ENCODE data around the gene TBC1D24. TPM values are rescaled to one million over a fixed set of nuclear protein-coding genes. Genes with fewer than 3 reads are reported as not detected.
A peak's percentile ranks its signal among the peaks of the same experiment; 100 is the strongest.
"Not testable (repeated sequence)": the region's sequence is repeated elsewhere in the genome, so short reads cannot be mapped to it uniquely, and the experiment has no call there.

The TBC1D24 gene
- total and polyA plus RNA-seq, 4 experiments from 2014 or later: 1.3 to 13.7 (median 5.7) TPM

DNA sequence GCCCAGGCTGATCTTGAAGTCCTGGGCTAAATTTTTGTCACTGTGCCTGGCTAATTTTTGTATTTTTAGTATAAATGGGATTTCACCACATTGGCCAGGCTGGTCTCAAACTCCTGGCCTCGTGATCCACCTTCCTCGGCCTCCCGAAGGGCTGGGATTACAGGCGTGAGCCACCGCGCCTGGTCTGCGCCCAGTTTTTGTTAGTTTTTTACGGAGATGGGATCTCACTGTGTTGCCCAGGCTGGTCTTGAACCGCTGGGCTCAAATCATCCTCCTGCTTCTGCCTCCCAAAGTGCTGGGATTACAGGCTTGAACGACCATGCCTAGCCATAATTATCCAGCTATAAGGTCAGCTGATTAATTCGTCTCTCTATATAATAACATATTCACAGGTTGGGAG is 59.0 kb downstream of the TBC1D24 start:
- peaks cover 8 to 45% (median 29%) of the 10 kb centered on the region in 4 donors for H3K4me1 Mint-ChIP-seq
- H3K36me3 Mint-ChIP-seq: peaks cover 0 to 22% of the 10 kb centered on the region in 2 donors
- Histone ChIP-seq H3K4me1 (ENCODE audit: insufficient read depth, low read length) (peaks cover 22% of the 10 kb centered on the region), H3K27ac (ENCODE audit: low read depth, low read length) (no peak overlapping the region), H3K36me3 (ENCODE audit: insufficient read depth, low read length) (peaks cover under 1% of the 10 kb centered on the region), H3K27me3 (ENCODE audit: insufficient read depth, low read length) (no peaks in the 10 kb centered on the region), H3K4me3 (ENCODE audit: low read length in 2 of 2) (no peak overlapping the region), H3K9me3 (ENCODE audit: control insufficient read depth in 1 of 2, low read length in 2 of 2) (no peaks in the 10 kb centered on the region)
- H3K4me3 Mint-ChIP-seq: peak overlapping the region; percentile 64 to 98 (median 78)
- intact Hi-C loops (cut with micrococcal nuclease): loop anchor here (2.0 to 10.0 kb wide), 3 partner anchors 73 to 762 kb away; partner anchors contain the start of genes ELOB, EME2, MRPS34 and NME3
- peaks cover 0 to 2% of the 10 kb centered on the region in 2 donors for H3K27me3 Mint-ChIP-seq
- H3K9me3 Mint-ChIP-seq: peaks cover 0 to 8% (median 0%) of the 10 kb centered on the region in 8 donors
- H3K27ac Mint-ChIP-seq: peak overlapping the region; percentile 83 to 100 (median 91)
- ChIA-PET POLR2A (ENCODE audit: partially characterized antibody) (interaction anchor here (1.7 kb wide), 1 partner anchor 20 kb away, joined by 7 read pairs; the partner anchor contains the start of gene ATP6V0C), CTCF (ENCODE audit: partially characterized antibody) (no interaction called here)
- no peak for DNase-seq

DNA sequence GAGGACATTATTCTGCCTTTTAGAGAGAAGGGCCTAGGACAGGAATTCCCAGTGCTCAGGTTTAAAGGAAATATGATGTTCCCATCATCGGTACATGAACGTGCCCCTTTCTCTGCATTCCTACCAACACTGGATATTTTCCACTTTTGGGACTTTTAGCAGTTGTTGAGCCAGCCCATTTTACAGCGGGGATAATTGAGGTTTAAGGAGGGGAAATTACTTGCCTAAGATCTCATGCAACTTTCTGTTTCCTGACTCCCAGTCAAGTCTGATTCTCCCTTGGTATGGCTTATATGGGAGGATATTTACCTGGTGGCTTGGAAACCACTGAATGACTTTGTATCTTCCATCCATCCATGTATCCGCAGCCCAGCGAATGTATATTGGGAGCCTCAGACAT is 59.4 kb downstream of the TBC1D24 start:
- H3K27me3 Mint-ChIP-seq; H3K36me3 ChIP-seq (ENCODE audit: insufficient read depth, low read length); DNase-seq; H3K9me3 Mint-ChIP-seq; CTCF ChIA-PET (ENCODE audit: partially characterized antibody); H3K27me3 ChIP-seq (ENCODE audit: insufficient read depth, low read length); H3K4me3 ChIP-seq (ENCODE audit: low read length in 2 of 2); H3K9me3 ChIP-seq (ENCODE audit: control insufficient read depth in 1 of 2, low read length in 2 of 2); H3K27ac ChIP-seq (ENCODE audit: low read depth, low read length): not testable (repeated sequence)
- Mint-ChIP-seq H3K36me3 (peaks cover under 1 to 23% of the 10 kb centered on the region in 2 donors), H3K4me1 (peaks cover 10 to 49% (median 33%) of the 10 kb centered on the region in 4 donors), H3K27ac (peak overlapping the region in 4 of 7 donors; percentile 91 to 100 (median 97)), H3K4me3 (peak overlapping the region in 4 of 8 donors; percentile 64 to 81 (median 78))
- intact Hi-C loops (cut with micrococcal nuclease): loop anchor here (5.0 to 10.0 kb wide), 2 partner anchors 240 to 762 kb away; partner anchors contain the start of genes ELOB, EME2, MRPS34 and NME3
- POLR2A ChIA-PET (ENCODE audit: partially characterized antibody): interaction anchor here (1.7 kb wide), 1 partner anchor 20 kb away, joined by 7 read pairs; the partner anchor contains the start of gene ATP6V0C
- H3K4me1 ChIP-seq (ENCODE audit: insufficient read depth, low read length): peaks cover 27% of the 10 kb centered on the region

DNA sequence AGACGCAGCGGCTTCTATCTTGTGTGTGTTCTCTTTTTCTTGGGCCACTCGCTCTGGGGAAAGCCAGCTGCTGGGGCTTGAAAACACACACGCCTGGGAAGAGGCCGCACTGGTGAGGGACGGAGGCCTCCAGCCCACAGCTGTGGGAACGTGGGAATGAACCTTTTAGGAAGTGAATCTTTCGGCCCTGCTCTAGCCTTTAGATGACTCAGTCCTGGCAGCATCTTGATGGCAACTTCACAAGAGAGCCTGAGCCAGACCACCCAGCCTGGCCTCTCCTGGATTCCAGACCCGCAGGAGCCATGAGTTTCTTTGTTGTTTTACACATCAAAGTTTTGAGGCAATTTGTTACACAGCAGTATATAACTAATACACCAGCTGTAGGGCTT is 60.7 kb downstream of the TBC1D24 start:
- no peak for DNase-seq
- ChIA-PET CTCF (ENCODE audit: partially characterized antibody) (interaction anchor here (0.5 kb wide), 1 partner anchor 886 kb away, joined by 3 read pairs; no protein-coding TSS in a partner anchor), POLR2A (ENCODE audit: partially characterized antibody) (interaction anchor here (1.7 to 3.5 kb wide), 3 partner anchors 15 to 22 kb away, joined by 7 to 38 read pairs (median 26); partner anchors contain the start of genes AMDHD2 and ATP6V0C)
- Mint-ChIP-seq H3K36me3 (peaks cover 3 to 25% of the 10 kb centered on the region in 2 donors), H3K9me3 (peaks cover 0 to 8% (median 0%) of the 10 kb centered on the region in 8 donors), H3K27me3 (peaks cover 0 to 2% of the 10 kb centered on the region in 2 donors), H3K27ac (peak overlapping the region in 1 of 7 donors; percentile 68), H3K4me3 (peak overlapping the region in 6 of 8 donors; percentile 23 to 63 (median 54)), H3K4me1 (peaks cover 16 to 62% (median 43%) of the 10 kb centered on the region in 4 donors)
- intact Hi-C loops (cut with micrococcal nuclease): loop anchor here (10.0 kb wide), 1 partner anchor 239 kb away; the partner anchor contains the start of gene ELOB
- no peak overlapping the region for H3K4me3 ChIP-seq (ENCODE audit: low read length in 2 of 2)
- no peaks in the 10 kb centered on the region for H3K27me3 ChIP-seq (ENCODE audit: insufficient read depth, low read length)
- no peaks in the 10 kb centered on the region for H3K9me3 ChIP-seq (ENCODE audit: control insufficient read depth in 1 of 2, low read length in 2 of 2)
- no peak overlapping the region for H3K27ac ChIP-seq (ENCODE audit: low read depth, low read length)
- H3K36me3 ChIP-seq (ENCODE audit: insufficient read depth, low read length): no peaks in the 10 kb centered on the region
- peaks cover 35% of the 10 kb centered on the region for H3K4me1 ChIP-seq (ENCODE audit: insufficient read depth, low read length)

DNA sequence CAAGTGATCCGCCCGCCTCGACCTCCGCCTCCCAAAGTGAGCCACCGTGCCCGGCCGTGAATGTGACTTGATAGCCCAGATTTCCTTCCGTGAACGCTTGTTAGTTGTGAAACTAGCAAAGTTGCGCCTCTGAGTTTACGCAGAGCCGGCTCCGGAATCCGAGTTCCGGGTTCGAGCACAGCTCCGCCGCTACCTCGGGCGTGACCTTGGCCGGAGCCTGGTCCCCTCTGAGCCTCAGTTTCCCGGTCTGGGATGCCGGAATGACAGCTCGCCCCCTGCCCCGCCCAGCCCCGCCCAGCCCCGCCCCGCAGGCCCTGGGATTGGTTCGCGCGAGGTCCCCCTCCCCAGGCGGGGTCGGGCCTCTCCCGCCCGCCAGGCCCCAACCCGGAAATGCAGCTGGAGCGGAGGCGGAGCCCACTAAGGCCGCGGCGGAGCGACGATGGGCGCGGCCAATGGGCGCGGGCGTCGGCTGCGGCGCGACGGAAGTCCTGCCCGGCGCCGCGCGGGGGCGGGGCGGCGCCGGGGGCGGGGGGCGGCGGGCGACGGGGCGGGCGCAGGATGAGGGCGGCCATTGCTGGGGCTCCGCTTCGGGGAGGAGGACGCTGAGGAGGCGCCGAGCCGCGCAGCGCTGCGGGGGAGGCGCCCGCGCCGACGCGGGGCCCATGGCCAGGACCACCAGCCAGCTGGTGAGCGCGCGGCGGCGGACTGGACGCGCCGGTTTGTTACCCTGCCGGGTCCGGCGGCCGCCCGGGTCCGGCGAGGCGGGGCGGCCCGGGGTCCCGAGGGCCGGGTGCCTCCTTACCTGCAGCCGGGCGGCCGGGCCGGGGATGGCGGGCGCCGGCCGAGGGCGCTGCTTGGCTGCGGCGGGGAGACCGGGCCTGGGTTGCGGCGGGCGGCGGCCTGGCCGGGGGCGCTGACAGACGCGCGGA is 62.8 kb downstream of the TBC1D24 start, which contains the start of gene PDPK1:
TSS of gene PDPK1 (plus strand) at position 571 of the 929 bp plus-strand sequence. CDS start at position 663, 92 bp downstream.
- H3K9me3 Mint-ChIP-seq: peaks cover 0 to 3% (median 0%) of the 10 kb centered on the region in 8 donors
- H3K9me3 ChIP-seq (ENCODE audit: control insufficient read depth in 1 of 2, low read length in 2 of 2): no peaks in the 10 kb centered on the region
- POLR2A ChIA-PET (ENCODE audit: partially characterized antibody): interaction anchor here (0.8 to 3.5 kb wide), 9 partner anchors 17 to 577 kb away, joined by 3 to 38 read pairs (median 4); partner anchors contain the start of genes AMDHD2, ATP6V0C, KCTD5 and PGP
- no peaks in the 10 kb centered on the region for H3K36me3 ChIP-seq (ENCODE audit: insufficient read depth, low read length)
- H3K27ac ChIP-seq (ENCODE audit: low read depth, low read length): peak within 1 kb of the TSS; percentile 64
- H3K27me3 ChIP-seq (ENCODE audit: insufficient read depth, low read length): no peaks in the 10 kb centered on the region
- H3K4me3 Mint-ChIP-seq: peak within 1 kb of the TSS; percentile 78 to 92 (median 88)
- DNase-seq: peak; percentile 93 to 97 (median 96)
- peak within 1 kb of the TSS; percentile 74 to 96 (median 92) for H3K27ac Mint-ChIP-seq
- intact Hi-C loops (cut with micrococcal nuclease): loop anchor here (1.0 to 10.0 kb wide), 2 partner anchors 24 to 237 kb away; partner anchors contain the start of genes ATP6V0C and ELOB
- peak within 1 kb of the TSS; percentile 63 to 65 for H3K4me3 ChIP-seq (ENCODE audit: low read length in 2 of 2)
- peaks cover 0 to 2% of the 10 kb centered on the region in 2 donors for H3K27me3 Mint-ChIP-seq
- H3K4me1 ChIP-seq (ENCODE audit: insufficient read depth, low read length): peaks cover 37% of the 10 kb centered on the region
- peaks cover 3 to 20% of the 10 kb centered on the region in 2 donors for H3K36me3 Mint-ChIP-seq
- H3K4me1 Mint-ChIP-seq: peaks cover 27 to 66% (median 46%) of the 10 kb centered on the region in 4 donors
- CTCF ChIA-PET (ENCODE audit: partially characterized antibody): interaction anchor here (1.1 kb wide), 1 partner anchor 397 kb away, joined by 3 read pairs; no protein-coding TSS in a partner anchor

DNA sequence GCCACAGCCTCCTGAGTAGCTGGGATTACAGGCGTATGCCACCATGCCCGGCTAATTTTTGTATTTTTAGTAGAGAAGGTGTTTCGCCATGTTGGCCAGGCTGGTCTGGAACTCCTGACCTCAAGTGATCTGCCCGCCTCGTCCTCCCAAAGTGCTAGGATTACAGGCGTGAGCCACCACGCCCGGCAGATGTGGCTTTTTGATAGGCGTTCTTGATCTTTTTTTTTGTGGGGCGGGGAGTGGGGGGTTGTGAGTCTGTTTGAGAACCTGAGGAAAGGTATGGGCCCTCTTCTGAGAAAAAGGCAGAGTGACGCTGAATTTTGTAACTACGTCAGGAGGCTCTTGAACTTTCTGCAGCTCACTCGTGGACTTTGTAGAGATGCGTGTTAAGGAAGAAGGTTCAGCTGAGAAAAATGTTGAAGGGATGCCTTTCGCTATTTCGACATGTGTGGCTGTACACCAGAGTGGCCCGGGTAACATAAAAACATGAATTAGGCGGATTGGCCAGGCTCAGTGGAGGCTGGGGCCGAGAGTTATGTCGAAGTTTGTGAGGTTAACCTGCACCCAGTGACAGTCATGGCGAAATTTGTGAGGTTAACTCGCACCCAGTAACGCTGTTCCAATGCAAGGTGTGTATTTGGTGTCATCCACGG is 64.4 kb downstream of the TBC1D24 start:
- CTCF ChIA-PET (ENCODE audit: partially characterized antibody); H3K9me3 Mint-ChIP-seq; H3K27me3 Mint-ChIP-seq; H3K27ac ChIP-seq (ENCODE audit: low read depth, low read length); H3K4me3 ChIP-seq (ENCODE audit: low read length in 2 of 2); H3K9me3 ChIP-seq (ENCODE audit: control insufficient read depth in 1 of 2, low read length in 2 of 2); H3K36me3 ChIP-seq (ENCODE audit: insufficient read depth, low read length); H3K27me3 ChIP-seq (ENCODE audit: insufficient read depth, low read length); DNase-seq: not testable (repeated sequence)
- intact Hi-C loops (cut with micrococcal nuclease): loop anchor here (10.0 kb wide), 1 partner anchor 235 kb away; the partner anchor contains the start of gene ELOB
- POLR2A ChIA-PET (ENCODE audit: partially characterized antibody): interaction anchor here (3.4 kb wide), 1 partner anchor 25 kb away, joined by 26 read pairs; the partner anchor contains the start of gene ATP6V0C
- H3K36me3 Mint-ChIP-seq: peaks cover 3 to 17% of the 10 kb centered on the region in 2 donors
- peak overlapping the region in 5 of 7 donors; percentile 66 to 83 (median 73) for H3K27ac Mint-ChIP-seq
- peaks cover 34% of the 10 kb centered on the region for H3K4me1 ChIP-seq (ENCODE audit: insufficient read depth, low read length)
- peak overlapping the region; percentile 77 to 88 (median 86) for H3K4me3 Mint-ChIP-seq
- H3K4me1 Mint-ChIP-seq: peaks cover 27 to 59% (median 42%) of the 10 kb centered on the region in 4 donors

DNA sequence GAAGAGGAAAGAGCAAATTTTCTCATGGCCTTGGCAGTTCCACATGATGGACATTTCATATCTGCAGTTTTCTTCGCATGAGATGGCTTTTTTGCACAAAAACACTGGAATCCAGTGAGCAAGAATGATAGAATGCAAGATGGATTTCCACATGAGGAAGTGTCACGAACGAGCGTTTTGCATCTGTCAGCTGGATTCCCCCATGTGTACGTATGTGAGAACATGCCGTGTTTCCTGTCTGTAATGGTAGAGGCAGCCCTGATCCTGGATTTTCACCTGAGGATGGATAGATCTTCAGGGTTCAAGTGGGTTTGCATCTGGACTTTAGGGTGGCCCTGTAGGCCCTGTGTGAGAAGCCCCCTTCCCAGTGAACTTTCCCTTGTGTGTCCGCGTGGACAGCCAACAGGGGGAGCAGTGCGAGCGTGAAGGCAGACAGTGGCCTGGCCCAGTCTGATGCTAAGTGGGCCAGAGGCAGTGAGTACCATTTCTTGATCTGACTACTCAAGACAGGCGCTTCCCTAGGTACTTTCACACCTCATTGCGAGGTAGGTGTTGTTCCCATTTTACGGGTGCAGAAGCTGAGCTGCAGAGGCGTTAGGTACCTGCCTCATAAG is 65.0 kb downstream of the TBC1D24 start:
- H3K4me3 ChIP-seq (ENCODE audit: low read length in 2 of 2); H3K27me3 Mint-ChIP-seq; H3K9me3 Mint-ChIP-seq; H3K27me3 ChIP-seq (ENCODE audit: insufficient read depth, low read length); CTCF ChIA-PET (ENCODE audit: partially characterized antibody); H3K9me3 ChIP-seq (ENCODE audit: control insufficient read depth in 1 of 2, low read length in 2 of 2); H3K36me3 ChIP-seq (ENCODE audit: insufficient read depth, low read length); H3K27ac ChIP-seq (ENCODE audit: low read depth, low read length); POLR2A ChIA-PET (ENCODE audit: partially characterized antibody): not testable (repeated sequence)
- H3K36me3 Mint-ChIP-seq: peaks cover 3 to 17% of the 10 kb centered on the region in 2 donors
- H3K4me1 Mint-ChIP-seq: peaks cover 27 to 61% (median 42%) of the 10 kb centered on the region in 4 donors
- peak overlapping the region in 5 of 7 donors; percentile 35 to 73 (median 41) for H3K27ac Mint-ChIP-seq
- intact Hi-C loops (cut with micrococcal nuclease): loop anchor here (10.0 kb wide), 1 partner anchor 235 kb away; the partner anchor contains the start of gene ELOB
- H3K4me3 Mint-ChIP-seq: peak overlapping the region; percentile 67 to 88 (median 86)
- peaks cover 34% of the 10 kb centered on the region for H3K4me1 ChIP-seq (ENCODE audit: insufficient read depth, low read length)
- DNase-seq: peak in 1 of 5 donors; percentile 57
